Urinary bladder (tissue), 4 donors: ENCODE results near the gene PUM1. TPM values are rescaled to one million over a fixed set of nuclear protein-coding genes. Genes with fewer than 3 reads are reported as not detected.

ENCODE experiments used
- DNase-seq: peaks from one replicate; pipeline ENCODE4 v3.0.0-alpha.2; 2015; ENCODE audit errors: extremely low spot score
- H3K27ac ChIP-seq: one replicate; pipeline ENCODE4 v1.5.1; 2013; ENCODE audit warnings: low read depth, mild to moderate bottlenecking, moderate library complexity
- H3K36me3 ChIP-seq: one replicate; pipeline ENCODE4 v1.6.1; 2013; ENCODE audit warnings: mild to moderate bottlenecking, moderate library complexity; ENCODE audit not compliant: insufficient read depth
- H3K4me1 ChIP-seq: one replicate; pipeline ENCODE4 v1.6.1; 2013; ENCODE audit warnings: mild to moderate bottlenecking, moderate library complexity; ENCODE audit not compliant: insufficient read depth
- H3K4me3 ChIP-seq: one replicate; pipeline ENCODE4 v1.5.1; 2013; ENCODE audit warnings: low read depth, low read length
- WGBS: extraction: QIAGEN DNeasy Blood & Tissue Kit; methylation state at CpG from one replicate; pipeline ENCODE4 v1.1.7; 2013; 5-methylcytosine and 5-hydroxymethylcytosine counted together
- polyA plus RNA-seq: library from polyadenylated mRNA; stranded (reverse); fragments of 200-250 nt; gene quantifications from one replicate; pipeline ENCODE4 v1.2.3, GENCODE V29; 2013
- total RNA-seq: library from RNA; depleted of rRNA; stranded (reverse); fragments of >200 nt; gene quantifications from one replicate; pipeline ENCODE4 v1.2.3, GENCODE V29; 2014
- donor health status: healthy with polysubstance abuse.
- donor health status: healthy.

PUM1 gene
- total and polyA plus RNA-seq, 2 donors = 52.1 to 84.3 TPM

GRCh38 chr1:31032266-31032665 is 33.3 kb downstream of the PUM1 start:
- Histone ChIP-seq H3K4me1 (no peaks in the 10 kb centered on the region), H3K36me3 (no peaks in the 10 kb centered on the region), H3K4me3 (no peak overlapping the region), H3K27ac (no peak overlapping the region)
- 95% methylated on average over 1 of the region's 1 CpG for WGBS
- no peak for DNase-seq

GRCh38 chr1:31031330-31032143 is 34.0 kb downstream of the PUM1 start:
- H3K27ac ChIP-seq = no peak overlapping the region
- H3K4me1 ChIP-seq = no peaks in the 10 kb centered on the region

GRCh38 chr1:31029026-31029425 is 36.5 kb downstream of the PUM1 start:
- Histone ChIP-seq H3K27ac (no peak overlapping the region), H3K4me1 (no peaks in the 10 kb centered on the region), H3K4me3 (no peak overlapping the region), H3K36me3 (no peaks in the 10 kb centered on the region)
- DNase-seq = no peak

More at GRCh38 chr1:31031330-31032143, 34.0 kb downstream of the PUM1 start:
- WGBS = 82% methylated on average over 5 of the region's 5 CpGs
- H3K36me3 ChIP-seq = no peaks in the 10 kb centered on the region
- no peak for DNase-seq
- H3K4me3 ChIP-seq = no peak overlapping the region

GRCh38 chr1:31027693-31028526 is 37.6 kb downstream of the PUM1 start:
- H3K4me1 ChIP-seq = peaks cover 2% of the 10 kb centered on the region
- H3K27ac ChIP-seq = no peak overlapping the region

GRCh38 chr1:31022259-31022658 is 43.3 kb downstream of the PUM1 start:
- no peak for DNase-seq
- peaks cover 3% of the 10 kb centered on the region for H3K4me1 ChIP-seq
- H3K36me3 ChIP-seq = no peaks in the 10 kb centered on the region
- H3K27ac ChIP-seq = no peak overlapping the region
- 74% methylated on average over 2 of the region's 2 CpGs for WGBS
- no peak overlapping the region for H3K4me3 ChIP-seq

More at GRCh38 chr1:31027693-31028526, 37.6 kb downstream of the PUM1 start:
- no peak overlapping the region for H3K4me3 ChIP-seq
- no peak for DNase-seq
- H3K36me3 ChIP-seq = no peaks in the 10 kb centered on the region
- WGBS = 81% methylated on average over 3 of the region's 3 CpGs

GRCh38 chr1:31020007-31020790 is 45.3 kb downstream of the PUM1 start:
- WGBS = 56% methylated on average over 3 of the region's 3 CpGs
- peaks cover 3% of the 10 kb centered on the region for H3K4me1 ChIP-seq
- H3K4me3 ChIP-seq = no peak overlapping the region
- no peaks in the 10 kb centered on the region for H3K36me3 ChIP-seq
- no peak overlapping the region for H3K27ac ChIP-seq
- DNase-seq = no peak

GRCh38 chr1:31019401-31019800 is 46.1 kb downstream of the PUM1 start:
- Histone ChIP-seq H3K4me1 (peaks cover 3% of the 10 kb centered on the region), H3K27ac (no peak overlapping the region), H3K36me3 (no peaks in the 10 kb centered on the region), H3K4me3 (no peak overlapping the region)
- no peak for DNase-seq
- 73% methylated on average over 3 of the region's 3 CpGs for WGBS

GRCh38 chr1:31016868-31017267 is 48.6 kb downstream of the PUM1 start:
- no peak for DNase-seq
- WGBS = 33% methylated on average over 3 of the region's 3 CpGs
- no peaks in the 10 kb centered on the region for H3K36me3 ChIP-seq
- no peak overlapping the region for H3K4me3 ChIP-seq
- H3K27ac ChIP-seq = no peak overlapping the region
- peaks cover 1% of the 10 kb centered on the region for H3K4me1 ChIP-seq

GRCh38 chr1:31013187-31013864 is 52.2 kb downstream of the PUM1 start:
- H3K27ac ChIP-seq = no peak overlapping the region
- no peak for DNase-seq
- H3K4me1 ChIP-seq = no peaks in the 10 kb centered on the region
- 64% methylated on average over 3 of the region's 3 CpGs for WGBS
- H3K4me3 ChIP-seq = no peak overlapping the region
- H3K36me3 ChIP-seq = no peaks in the 10 kb centered on the region

- H3K36me3 ChIP-seq = no peaks in the 10 kb centered on the region
- H3K4me3 ChIP-seq = no peak overlapping the region
- no peaks in the 10 kb centered on the region for H3K4me1 ChIP-seq
- 73% methylated on average over 4 of the region's 4 CpGs for WGBS
- DNase-seq = no peak
- no peak overlapping the region for H3K27ac ChIP-seq
Measured at GRCh38 chr1:31012210-31012924, 53.1 kb downstream of the PUM1 start.

- H3K4me1 ChIP-seq = no peaks in the 10 kb centered on the region
- H3K4me3 ChIP-seq = no peak overlapping the region
- H3K27ac ChIP-seq = no peak overlapping the region
- WGBS = 98% methylated on average over 1 of the region's 1 CpG
- no peak for DNase-seq
- no peaks in the 10 kb centered on the region for H3K36me3 ChIP-seq
Measured at GRCh38 chr1:31011719-31012118, 53.8 kb downstream of the PUM1 start.

GRCh38 chr1:31010086-31010989 is 55.2 kb downstream of the PUM1 start:
- DNase-seq = no peak
- no peak overlapping the region for H3K27ac ChIP-seq
- WGBS = 72% methylated on average over 6 of the region's 6 CpGs
- no peak overlapping the region for H3K4me3 ChIP-seq
- H3K4me1 ChIP-seq = no peaks in the 10 kb centered on the region
- H3K36me3 ChIP-seq = no peaks in the 10 kb centered on the region
